Kidney (tissue), 14 donors: ENCODE data around the gene NFATC4. TPM values are rescaled to one million over a fixed set of nuclear protein-coding genes. Genes with fewer than 3 reads are reported as not detected.

Experiments used
- DNase-seq, 5 donors: peaks; one replicate each; pipeline ENCODE4 v3.0.0-alpha.2; 2013 to 2020
- FAIRE-seq: peaks from 2 replicates; lab custom pipeline; 2012; peaks lifted over from hg19 to GRCh38; lab: Jason Lieb, UNC
- H3K27ac ChIP-seq, 2 donors: one replicate each; pipeline ENCODE4 v1.7.0; 2013; ENCODE audit warnings: low read depth in 2 of 2, low read length in 2 of 2, inconsistent platforms in 1 of 2
- H3K27me3 ChIP-seq: one replicate; pipeline ENCODE4 v1.7.1; 2013; ENCODE audit warnings: low read length, inconsistent platforms; ENCODE audit not compliant: control insufficient read depth, insufficient read depth
- H3K36me3 ChIP-seq, 3 donors: one replicate each; pipeline versions ENCODE4 v1.7.0 to v1.7.1; 2013; ENCODE audit warnings: low read length in 3 of 3, control low read depth in 1 of 3, inconsistent platforms in 1 of 3; ENCODE audit not compliant: insufficient read depth in 3 of 3, control insufficient read depth in 2 of 3
- H3K4me1 ChIP-seq, 3 donors: one replicate each; pipeline versions ENCODE4 v1.7.0 to v1.7.1; 2013; ENCODE audit warnings: low read length in 3 of 3, inconsistent platforms in 1 of 3, low read depth in 1 of 3; ENCODE audit not compliant: control insufficient read depth in 2 of 3, insufficient read depth in 2 of 3
- H3K4me3 ChIP-seq, 3 donors: one replicate each; pipeline versions ENCODE4 v1.7.0 to v1.8.1; 2013; ENCODE audit warnings: low read length in 3 of 3, control low read depth in 1 of 3, inconsistent platforms in 1 of 3
- H3K9ac ChIP-seq, 3 donors: one replicate each; pipeline versions ENCODE4 v1.7.0 to v1.7.1; 2013; ENCODE audit warnings: low read length in 3 of 3, control low read depth in 1 of 3, inconsistent platforms in 1 of 3
- H3K9me3 ChIP-seq, 3 donors: one replicate each; pipeline versions ENCODE4 v1.7.0 to v1.7.1; 2013; ENCODE audit warnings: low read length in 3 of 3, control low read depth in 1 of 3, inconsistent platforms in 1 of 3; ENCODE audit not compliant: control insufficient read depth in 2 of 3, insufficient read depth in 1 of 3
- intact Hi-C: fragments of 100-400 bp; cut with DNase I; formaldehyde crosslinking; loops from one replicate; pipeline ENCODE4 v1.11.1; 2022
- polyA plus RNA-seq: library from polyadenylated mRNA; stranded (reverse); fragments of 350-450 nt; fragmentation: Illumina TruSeq; extraction: RNeasy Lipid Tissue Mini Kit (QIAGEN cat#74804); gene quantifications from one replicate; pipeline ENCODE4 v1.2.3, GENCODE V29; 2014; ENCODE audit warnings: low read depth, low replicate concordance; ENCODE audit not compliant: insufficient read depth
- total RNA-seq: library from RNA; stranded (reverse); fragmentation: NEBNext Ultra II Directional; extraction: Animal tissue kit (Norgen Biotek cat#: 25700); gene quantifications from one replicate; pipeline ENCODE4 v1.2.1, GENCODE V29; 2021
- TF ChIP-seq, protein P1 (sequence below): IDR thresholded peaks from 3 replicates; pipeline ENCODE4 v1.5.1; 2012; ENCODE audit warnings: mild to moderate bottlenecking, moderate library complexity, borderline replicate concordance; ENCODE audit not compliant: insufficient read depth; ENCODE audit errors: extremely low read depth
- donor health status: control.
- donor health status: control.
- donor health status: control.
- donor health status: control.
- donor health status: control.
- donor health status: DM: yes; HTN: yes; CAD: no.
- donor health status: Normal renal cell carcinoma (clear cell type).

Gene NFATC4
- total and polyA plus RNA-seq, 2 donors from 2014 or later, result 38.9 to 45.3 TPM

DNA sequence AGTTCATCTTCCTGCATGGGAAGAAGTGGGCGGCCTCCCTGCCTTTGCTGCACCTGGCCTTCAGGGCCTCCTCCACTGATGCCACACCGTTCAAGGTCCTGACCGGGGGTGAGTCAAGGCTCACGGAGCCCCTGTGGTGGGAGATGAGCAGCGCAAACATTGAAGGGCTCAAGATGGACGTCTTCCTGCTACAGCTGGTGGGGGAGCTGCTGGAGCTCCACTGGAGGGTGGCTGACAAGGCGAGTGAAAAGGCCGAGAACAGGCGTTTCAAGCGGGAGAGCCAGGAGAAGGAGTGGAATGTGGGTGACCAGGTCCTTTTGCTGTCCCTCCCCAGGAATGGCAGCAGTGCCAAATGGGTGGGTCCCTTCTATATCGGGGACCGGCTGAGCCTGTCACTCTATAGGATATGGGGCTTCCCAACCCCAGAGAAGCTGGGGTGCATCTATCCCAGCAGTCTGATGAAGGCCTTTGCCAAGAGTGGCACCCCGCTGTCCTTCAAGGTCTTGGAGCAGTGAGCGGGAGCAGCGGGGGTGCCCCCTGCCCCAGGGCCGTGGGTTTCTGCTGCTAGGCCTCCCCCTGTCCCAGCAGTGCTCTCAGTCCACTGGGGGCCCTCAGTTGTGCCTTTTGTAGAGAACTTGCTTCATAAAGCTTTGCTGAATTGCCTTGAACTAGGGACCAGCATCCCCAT lies 49.1 kb downstream of the NFATC4 start:
- no peak for FAIRE-seq
- Histone ChIP-seq H3K9me3 (no peaks in the 10 kb centered on the region), H3K27me3 (no peaks in the 10 kb centered on the region), H3K4me3 (no peak overlapping the region), H3K36me3 (peaks cover 0 to 7% (median 0%) of the 10 kb centered on the region in 3 donors), H3K27ac (no peak overlapping the region), H3K4me1 (no peaks in the 10 kb centered on the region), H3K9ac (no peak overlapping the region)
- intact Hi-C loops, result no loop called here
- DNase-seq, result no peak
- TF ChIP-seq, protein P1, sequence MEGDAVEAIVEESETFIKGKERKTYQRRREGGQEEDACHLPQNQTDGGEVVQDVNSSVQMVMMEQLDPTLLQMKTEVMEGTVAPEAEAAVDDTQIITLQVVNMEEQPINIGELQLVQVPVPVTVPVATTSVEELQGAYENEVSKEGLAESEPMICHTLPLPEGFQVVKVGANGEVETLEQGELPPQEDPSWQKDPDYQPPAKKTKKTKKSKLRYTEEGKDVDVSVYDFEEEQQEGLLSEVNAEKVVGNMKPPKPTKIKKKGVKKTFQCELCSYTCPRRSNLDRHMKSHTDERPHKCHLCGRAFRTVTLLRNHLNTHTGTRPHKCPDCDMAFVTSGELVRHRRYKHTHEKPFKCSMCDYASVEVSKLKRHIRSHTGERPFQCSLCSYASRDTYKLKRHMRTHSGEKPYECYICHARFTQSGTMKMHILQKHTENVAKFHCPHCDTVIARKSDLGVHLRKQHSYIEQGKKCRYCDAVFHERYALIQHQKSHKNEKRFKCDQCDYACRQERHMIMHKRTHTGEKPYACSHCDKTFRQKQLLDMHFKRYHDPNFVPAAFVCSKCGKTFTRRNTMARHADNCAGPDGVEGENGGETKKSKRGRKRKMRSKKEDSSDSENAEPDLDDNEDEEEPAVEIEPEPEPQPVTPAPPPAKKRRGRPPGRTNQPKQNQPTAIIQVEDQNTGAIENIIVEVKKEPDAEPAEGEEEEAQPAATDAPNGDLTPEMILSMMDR, result no peak

DNA sequence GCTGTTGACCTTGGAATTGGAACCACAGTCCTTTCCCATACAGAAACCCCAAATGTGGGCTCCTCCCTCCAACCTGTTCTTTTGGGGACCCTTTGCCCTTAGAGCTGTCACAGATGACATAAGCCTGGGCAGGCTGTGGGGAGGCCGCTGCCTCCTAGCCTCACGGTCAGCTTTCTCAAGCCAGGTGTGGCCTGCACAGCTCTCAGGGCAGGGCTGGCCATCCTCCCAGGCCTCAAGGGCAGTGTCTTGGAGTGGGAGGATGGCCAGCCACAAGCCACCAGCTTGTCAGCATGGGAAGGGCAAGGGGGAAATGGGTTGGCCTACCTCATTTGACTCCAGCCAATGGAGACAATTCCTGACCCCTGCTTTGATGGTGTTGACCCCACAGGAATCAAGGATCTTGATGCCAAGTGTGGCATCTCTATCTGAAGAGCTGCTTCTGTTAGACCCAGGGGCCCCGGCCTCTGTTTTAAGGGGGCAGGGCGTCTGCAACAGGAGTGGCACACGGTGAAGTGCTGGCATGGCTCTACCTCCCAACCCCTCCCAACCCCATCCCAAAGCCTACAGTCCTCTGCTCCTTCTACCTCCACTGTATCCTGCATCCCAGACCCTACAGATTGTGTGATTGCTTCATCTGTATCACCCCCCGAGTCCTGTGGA lies 50.0 kb downstream of the NFATC4 start:
- Histone ChIP-seq H3K27ac (no peak overlapping the region), H3K27me3 (no peaks in the 10 kb centered on the region), H3K36me3 (no peaks in the 10 kb centered on the region), H3K4me3 (no peak overlapping the region), H3K9ac (no peak overlapping the region), H3K4me1 (no peaks in the 10 kb centered on the region), H3K9me3 (no peaks in the 10 kb centered on the region)
- DNase-seq (no peak), FAIRE-seq (no peak)
- intact Hi-C loops, result no loop called here
- TF ChIP-seq, protein P1, result no peak

DNA sequence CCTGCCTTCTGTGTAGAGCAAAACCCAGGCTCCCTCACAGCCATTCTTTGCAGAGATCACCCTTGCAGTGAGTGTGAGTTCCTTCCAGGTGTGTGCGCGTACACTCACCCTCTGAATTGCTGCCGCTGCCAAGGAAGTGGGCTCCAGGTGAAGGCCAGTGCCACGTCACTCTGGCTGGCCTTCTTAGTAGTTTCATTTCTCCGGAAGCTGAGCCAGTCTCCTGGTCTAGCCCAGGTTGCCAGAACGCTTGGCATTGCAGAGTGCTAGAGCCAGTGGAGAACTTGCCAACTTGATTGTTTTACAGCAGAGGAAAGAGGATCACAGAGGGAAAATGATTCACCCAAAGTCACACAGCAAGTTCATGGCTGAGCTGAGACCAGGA lies 50.5 kb downstream of the NFATC4 start:
- FAIRE-seq (no peak), DNase-seq (no peak)
- Histone ChIP-seq H3K9ac (no peak overlapping the region), H3K27me3 (no peaks in the 10 kb centered on the region), H3K9me3 (no peaks in the 10 kb centered on the region), H3K4me3 (no peak overlapping the region), H3K4me1 (no peaks in the 10 kb centered on the region), H3K27ac (no peak overlapping the region), H3K36me3 (no peaks in the 10 kb centered on the region)
- intact Hi-C loops, result no loop called here
- TF ChIP-seq, protein P1, result no peak
